Limb (tissue), 2 donors: ENCODE measurements around the gene CCDC186.

Source experiments
- DNase-seq, 2 donors: peaks; one replicate each; pipeline ENCODE4 v3.0.0-alpha.2; 2016; ENCODE audit errors: extremely low spot score in 2 of 2

The CCDC186 gene

GRCh38 chr10:114115661-114116445, 58.1 kb downstream of the CCDC186 start:
- no peak for DNase-seq

GRCh38 chr10:114110174-114110972, 63.6 kb downstream of the CCDC186 start:
- DNase-seq = no peak

- peak in 1 of 2 donors; percentile 83 for DNase-seq
Measured at GRCh38 chr10:114103284-114103683, 70.7 kb downstream of the CCDC186 start.

- no peak for DNase-seq
Measured at GRCh38 chr10:114102256-114102655, 71.7 kb downstream of the CCDC186 start.

DNA sequence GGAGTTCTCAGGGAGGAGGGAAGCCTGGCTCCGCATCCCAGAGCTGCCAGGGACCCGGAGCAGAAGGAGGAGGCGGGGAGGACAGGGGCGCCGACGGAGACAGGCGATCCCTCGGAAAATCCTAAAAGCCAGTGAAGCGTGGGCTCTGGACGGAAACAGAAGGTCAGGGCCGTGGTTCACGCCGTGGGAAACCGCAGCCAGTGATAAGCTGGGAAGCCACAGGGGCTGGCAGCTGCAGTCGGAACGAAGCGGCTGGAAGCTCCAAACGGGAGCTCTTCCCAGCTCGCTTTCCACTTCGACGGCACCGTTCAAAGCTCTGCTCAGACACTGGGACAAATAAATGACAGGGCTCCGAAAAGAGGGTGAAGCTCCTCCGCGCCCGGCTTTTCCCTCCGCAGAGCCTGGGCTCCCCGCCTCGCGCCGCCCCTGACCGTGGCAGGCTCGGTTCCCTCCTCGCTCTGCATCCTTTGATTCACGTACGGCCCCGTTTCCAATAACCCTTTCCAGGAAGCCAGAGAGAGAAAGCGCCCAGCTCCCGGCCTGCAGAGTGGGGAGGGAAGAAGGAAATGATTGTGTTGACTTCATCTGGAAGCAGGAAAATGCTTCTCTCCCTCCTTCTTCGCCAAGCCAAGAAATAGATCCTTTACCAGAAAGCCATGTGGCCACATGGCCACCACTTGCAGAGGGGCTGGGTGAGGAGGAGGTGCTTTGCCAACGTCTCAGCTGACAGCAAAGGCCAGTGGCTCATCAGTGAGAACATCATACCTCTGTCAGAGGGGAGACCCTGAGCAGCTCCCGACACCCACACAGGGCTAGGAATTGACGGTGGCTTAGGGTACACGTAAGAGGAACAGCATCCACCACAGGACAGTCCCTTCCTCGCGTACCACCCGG, 72.9 kb downstream of the CCDC186 start:
- peak; percentile 21 to 65 for DNase-seq

DNA sequence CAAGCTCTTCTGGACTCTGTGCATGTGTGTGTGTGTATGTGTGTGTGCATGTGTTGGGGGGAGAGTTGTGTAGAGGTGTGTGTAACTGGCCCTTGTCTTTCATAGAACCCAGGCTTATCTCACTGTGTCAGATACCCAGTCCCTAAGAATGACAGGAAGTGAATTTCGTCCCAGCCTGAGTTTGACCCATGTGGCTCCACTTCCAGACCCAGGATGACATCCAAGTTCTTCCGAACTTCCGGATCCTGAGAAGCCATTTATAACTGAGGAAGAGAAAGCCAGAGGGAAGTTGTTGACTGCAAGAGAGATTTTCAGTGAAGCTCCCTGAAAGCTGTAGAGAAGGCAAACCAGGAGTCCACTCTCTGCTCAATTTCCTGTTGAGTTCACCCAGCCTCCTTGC, 77.1 kb downstream of the CCDC186 start:
- DNase-seq = no peak

DNA sequence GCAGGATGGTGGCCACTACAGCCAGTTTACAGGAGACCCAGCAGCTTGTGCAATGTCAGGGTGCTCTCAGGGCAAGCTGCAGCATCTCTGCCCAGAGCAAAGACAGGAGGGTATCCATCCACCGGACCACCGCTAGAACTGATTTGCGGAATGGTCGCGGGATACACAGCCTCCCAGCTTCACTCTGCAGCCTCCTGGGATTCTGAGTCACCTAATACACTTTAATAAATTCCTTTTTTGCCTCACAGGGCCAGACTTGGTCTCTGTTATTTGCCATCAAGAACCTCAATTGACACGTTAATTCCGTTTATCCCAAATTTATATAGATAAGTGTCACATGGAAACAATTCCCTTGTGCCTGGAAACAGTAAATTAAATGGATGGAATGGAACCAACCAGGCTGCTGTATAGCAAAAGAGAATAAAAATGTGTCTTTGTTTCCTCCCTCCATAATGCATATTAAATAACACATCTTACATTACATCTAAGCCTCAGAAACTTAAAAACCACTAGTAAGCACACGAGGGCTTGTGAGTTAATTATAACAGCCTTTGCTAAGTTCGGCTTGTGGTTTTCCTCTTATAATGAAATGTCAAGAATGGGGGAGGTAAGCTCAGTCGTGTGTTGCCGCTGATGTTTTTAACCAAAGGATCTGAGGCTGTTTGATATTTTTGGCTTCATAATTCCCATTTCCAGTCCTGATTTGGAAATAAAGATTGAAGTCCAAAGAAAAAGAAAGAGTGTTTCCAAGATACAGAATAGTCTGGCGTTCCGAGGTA, 78.3 kb downstream of the CCDC186 start:
- DNase-seq = peak in 1 of 2 donors; percentile 7

GRCh38 chr10:114094795-114095194, 79.2 kb downstream of the CCDC186 start:
- no peak for DNase-seq

GRCh38 chr10:114087655-114088054, 86.3 kb downstream of the CCDC186 start:
- no peak for DNase-seq

DNA sequence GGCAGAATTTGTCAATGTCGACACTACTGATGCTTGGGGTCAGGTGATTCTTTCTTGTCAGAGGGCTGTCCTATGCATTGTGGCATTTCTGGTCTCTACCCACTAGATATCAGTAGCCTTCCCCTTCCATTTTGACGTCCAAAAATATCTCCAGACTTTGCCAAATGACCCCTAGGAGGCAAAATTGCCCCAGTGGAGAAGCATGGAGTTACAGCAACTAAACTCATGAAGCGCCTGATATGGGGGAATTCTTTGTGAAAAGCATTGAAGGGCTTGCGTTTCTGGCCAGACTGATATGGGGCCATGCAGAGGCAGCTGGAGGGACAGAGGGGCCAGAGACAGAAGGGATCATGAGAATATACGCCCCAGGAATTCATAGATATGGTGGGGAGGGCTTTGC, 86.7 kb downstream of the CCDC186 start:
- no peak for DNase-seq

DNA sequence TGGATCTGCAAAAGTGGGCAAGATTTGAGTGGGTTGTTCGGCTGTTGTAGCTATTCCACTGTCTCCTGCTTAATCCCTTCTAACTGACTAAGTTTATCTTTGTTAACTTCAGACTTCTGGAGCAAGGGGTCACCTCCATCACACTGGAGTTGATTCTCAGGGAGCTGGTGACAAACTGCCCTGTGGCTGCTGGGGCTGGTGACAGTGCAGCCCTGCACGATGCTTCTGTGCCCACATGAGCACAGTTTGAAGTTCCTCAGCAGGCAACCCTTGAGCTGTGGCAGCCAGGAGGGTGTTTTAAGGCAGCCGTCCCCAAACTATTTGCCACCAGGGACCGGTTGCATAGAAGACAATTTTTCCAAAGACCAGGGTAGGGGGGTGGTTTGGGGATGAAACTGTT, 89.8 kb downstream of the CCDC186 start:
- DNase-seq = no peak

- DNase-seq = no peak
Measured at GRCh38 chr10:114083040-114083439, 91.0 kb downstream of the CCDC186 start.

- DNase-seq = no peak
Measured at GRCh38 chr10:114081911-114082583, 92.0 kb downstream of the CCDC186 start.

GRCh38 chr10:114079421-114079820, 94.6 kb downstream of the CCDC186 start:
- no peak for DNase-seq

- DNase-seq = no peak
Measured at GRCh38 chr10:114078346-114078745, 95.7 kb downstream of the CCDC186 start.

- DNase-seq = no peak
Measured at GRCh38 chr10:114077815-114078219, 96.2 kb downstream of the CCDC186 start.

- DNase-seq = no peak
Measured at GRCh38 chr10:114077347-114077746, 96.7 kb downstream of the CCDC186 start.

GRCh38 chr10:114075093-114075492, 98.9 kb downstream of the CCDC186 start:
- no peak for DNase-seq

- DNase-seq = no peak
Measured at GRCh38 chr10:114073395-114074186, 100.4 kb downstream of the CCDC186 start.

- DNase-seq = no peak
Measured at GRCh38 chr10:114071178-114071577, 102.8 kb downstream of the CCDC186 start.
